Measurements from ENCODE around the gene KCNJ3.

DNA sequence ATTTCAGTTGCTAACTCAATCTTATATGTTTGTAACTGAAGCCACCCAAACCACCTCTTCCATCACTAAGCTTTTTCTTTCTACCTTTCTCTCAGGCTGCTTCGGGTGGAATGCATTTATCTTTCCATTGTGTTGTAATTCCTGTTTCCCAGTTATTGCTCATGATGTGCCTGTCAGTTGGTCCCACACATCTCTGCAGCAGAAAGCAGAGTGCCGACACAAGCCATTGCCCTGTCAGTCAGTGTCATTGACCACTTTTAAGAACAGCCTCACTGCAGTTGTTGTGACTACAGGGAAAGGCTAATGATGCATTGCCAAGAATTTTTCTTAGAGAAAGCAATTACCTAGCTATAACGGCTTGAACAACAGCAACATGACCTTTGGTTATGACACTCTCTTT is 24.8 kb upstream of the KCNJ3 start:
- TF ChIP-seq, protein P1, sequence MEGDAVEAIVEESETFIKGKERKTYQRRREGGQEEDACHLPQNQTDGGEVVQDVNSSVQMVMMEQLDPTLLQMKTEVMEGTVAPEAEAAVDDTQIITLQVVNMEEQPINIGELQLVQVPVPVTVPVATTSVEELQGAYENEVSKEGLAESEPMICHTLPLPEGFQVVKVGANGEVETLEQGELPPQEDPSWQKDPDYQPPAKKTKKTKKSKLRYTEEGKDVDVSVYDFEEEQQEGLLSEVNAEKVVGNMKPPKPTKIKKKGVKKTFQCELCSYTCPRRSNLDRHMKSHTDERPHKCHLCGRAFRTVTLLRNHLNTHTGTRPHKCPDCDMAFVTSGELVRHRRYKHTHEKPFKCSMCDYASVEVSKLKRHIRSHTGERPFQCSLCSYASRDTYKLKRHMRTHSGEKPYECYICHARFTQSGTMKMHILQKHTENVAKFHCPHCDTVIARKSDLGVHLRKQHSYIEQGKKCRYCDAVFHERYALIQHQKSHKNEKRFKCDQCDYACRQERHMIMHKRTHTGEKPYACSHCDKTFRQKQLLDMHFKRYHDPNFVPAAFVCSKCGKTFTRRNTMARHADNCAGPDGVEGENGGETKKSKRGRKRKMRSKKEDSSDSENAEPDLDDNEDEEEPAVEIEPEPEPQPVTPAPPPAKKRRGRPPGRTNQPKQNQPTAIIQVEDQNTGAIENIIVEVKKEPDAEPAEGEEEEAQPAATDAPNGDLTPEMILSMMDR (conservative IDR thresholded peaks at IDR 0.05 in 1 of 2, IDR thresholded peaks at IDR 0.05 in 1 of 2; ENCODE audit: low read depth in 1 of 2, low read length in 2 of 2): no peak
- TF ChIP-seq EZH2 (IDR thresholded peaks at IDR 0.05; ENCODE audit: low read length, missing control alignments): no peak

All from fibroblast of lung (primary cell).